ENCODE data around the gene MAGI1. TPM values are rescaled to one million over a fixed set of nuclear protein-coding genes. Genes with fewer than 3 reads are reported as not detected.
"Not testable (repeated sequence)": the region's sequence is repeated elsewhere in the genome, so short reads cannot be mapped to it uniquely, and the experiment has no call there.

MAGI1 gene
- total RNA-seq, 1 experiment from 2014 or later, result 0.93 TPM

GRCh38 chr3:65632414-65632813 lies 406.3 kb downstream of the MAGI1 start:
- no peak for DNase-seq (ENCODE audit: low spot score)

- no peak for DNase-seq (ENCODE audit: low spot score)
Observed at GRCh38 chr3:65628978-65629377, 409.7 kb downstream of the MAGI1 start.

GRCh38 chr3:65627062-65627461 lies 411.7 kb downstream of the MAGI1 start:
- no peak for DNase-seq (ENCODE audit: low spot score)

- DNase-seq (ENCODE audit: low spot score), result no peak
Observed at GRCh38 chr3:65625305-65625704, 413.4 kb downstream of the MAGI1 start.

GRCh38 chr3:65623362-65623761 lies 415.4 kb downstream of the MAGI1 start:
- DNase-seq (ENCODE audit: low spot score), result no peak

GRCh38 chr3:65619888-65620287 lies 418.8 kb downstream of the MAGI1 start:
- DNase-seq (ENCODE audit: low spot score), result no peak

- peak; percentile 60 for DNase-seq (ENCODE audit: low spot score)
Observed at GRCh38 chr3:65619451-65619881, 419.3 kb downstream of the MAGI1 start.

- no peak for DNase-seq (ENCODE audit: low spot score)
Observed at GRCh38 chr3:65618599-65618998, 420.1 kb downstream of the MAGI1 start.

- no peak for DNase-seq (ENCODE audit: low spot score)
Observed at GRCh38 chr3:65617787-65618186, 420.9 kb downstream of the MAGI1 start.

- no peak for DNase-seq (ENCODE audit: low spot score)
Observed at GRCh38 chr3:65617209-65617608, 421.5 kb downstream of the MAGI1 start.

- DNase-seq (ENCODE audit: low spot score), result no peak
Observed at GRCh38 chr3:65616563-65616962, 422.2 kb downstream of the MAGI1 start.

- no peak for DNase-seq (ENCODE audit: low spot score)
Observed at GRCh38 chr3:65615329-65615728, 423.4 kb downstream of the MAGI1 start.

GRCh38 chr3:65614585-65614984 lies 424.1 kb downstream of the MAGI1 start:
- no peak for DNase-seq (ENCODE audit: low spot score)

GRCh38 chr3:65607965-65608460 lies 430.7 kb downstream of the MAGI1 start:
- DNase-seq (ENCODE audit: low spot score), result not testable (repeated sequence)

- DNase-seq (ENCODE audit: low spot score), result no peak
Observed at GRCh38 chr3:65607101-65607500, 431.6 kb downstream of the MAGI1 start.

- peak; percentile 6 for DNase-seq (ENCODE audit: low spot score)
Observed at GRCh38 chr3:65605876-65606432, 432.8 kb downstream of the MAGI1 start.

- no peak for DNase-seq (ENCODE audit: low spot score)
Observed at GRCh38 chr3:65604863-65605526, 433.7 kb downstream of the MAGI1 start.

- no peak for DNase-seq (ENCODE audit: low spot score)
Observed at GRCh38 chr3:65603631-65604030, 435.1 kb downstream of the MAGI1 start.

- no peak for DNase-seq (ENCODE audit: low spot score)
Observed at GRCh38 chr3:65600888-65601287, 437.8 kb downstream of the MAGI1 start.

GRCh38 chr3:65597952-65598413 lies 440.7 kb downstream of the MAGI1 start:
- no peak for DNase-seq (ENCODE audit: low spot score)

GRCh38 chr3:65597226-65597951 lies 441.3 kb downstream of the MAGI1 start:
- DNase-seq (ENCODE audit: low spot score), result no peak

- no peak for DNase-seq (ENCODE audit: low spot score)
Observed at GRCh38 chr3:65596571-65597225, 442.0 kb downstream of the MAGI1 start.

GRCh38 chr3:65596029-65596300 lies 442.8 kb downstream of the MAGI1 start:
- DNase-seq (ENCODE audit: low spot score), result no peak

Data from H4 (cell line).